HG03439 (cell line): ENCODE results near the gene BTAF1.

Experiments used
- ATAC-seq: cut with Tn5 transposase; IDR thresholded peaks from one replicate; pipeline ENCODE4 v1.9.1; 2021; ENCODE audit warnings: mild to moderate bottlenecking, moderate library complexity; ENCODE audit not compliant: unreplicated experiment

Gene BTAF1

DNA sequence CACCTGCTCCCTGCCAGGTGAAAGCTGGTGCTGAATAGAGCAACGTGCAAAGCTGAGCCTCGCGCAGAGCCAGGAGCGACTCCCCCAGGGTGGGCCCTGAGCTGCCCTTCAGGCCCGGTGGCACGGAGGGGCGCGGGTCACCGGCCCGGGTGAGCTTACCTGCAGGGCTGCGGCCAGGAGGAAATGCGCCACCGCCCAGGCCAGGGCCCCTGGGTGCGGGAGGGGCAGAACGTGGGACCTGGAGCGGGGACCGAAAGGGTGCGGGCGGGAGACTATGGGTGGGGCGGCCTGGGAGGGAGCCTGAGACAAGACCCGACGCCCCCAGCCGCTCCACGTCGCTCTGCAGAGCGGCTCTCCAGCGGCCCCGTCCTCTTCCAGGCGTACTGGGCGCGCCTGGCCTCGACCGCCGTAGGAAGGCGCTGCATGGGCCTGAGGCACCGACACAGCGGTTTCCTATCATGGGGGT is 122.1 kb downstream of the BTAF1 start:
- no peak for ATAC-seq

DNA sequence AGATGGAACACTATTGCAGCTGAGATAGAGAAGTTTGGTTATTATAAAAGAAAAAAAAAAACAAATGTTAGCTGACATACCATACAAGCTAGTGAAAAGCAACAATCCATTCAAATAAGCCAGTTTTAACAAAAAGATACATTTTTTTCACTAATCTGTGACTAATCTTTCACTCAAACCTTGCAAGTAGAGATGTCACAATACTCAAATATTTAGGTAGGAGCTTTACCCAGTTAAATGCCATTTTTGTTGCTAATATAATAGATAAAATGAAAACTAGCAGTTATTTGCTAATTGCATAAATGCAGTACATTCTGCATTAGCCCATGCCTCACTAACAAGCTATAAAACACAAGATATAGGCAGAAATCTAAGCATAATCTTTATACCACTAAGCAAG is 123.6 kb downstream of the BTAF1 start:
- ATAC-seq, result no peak

DNA sequence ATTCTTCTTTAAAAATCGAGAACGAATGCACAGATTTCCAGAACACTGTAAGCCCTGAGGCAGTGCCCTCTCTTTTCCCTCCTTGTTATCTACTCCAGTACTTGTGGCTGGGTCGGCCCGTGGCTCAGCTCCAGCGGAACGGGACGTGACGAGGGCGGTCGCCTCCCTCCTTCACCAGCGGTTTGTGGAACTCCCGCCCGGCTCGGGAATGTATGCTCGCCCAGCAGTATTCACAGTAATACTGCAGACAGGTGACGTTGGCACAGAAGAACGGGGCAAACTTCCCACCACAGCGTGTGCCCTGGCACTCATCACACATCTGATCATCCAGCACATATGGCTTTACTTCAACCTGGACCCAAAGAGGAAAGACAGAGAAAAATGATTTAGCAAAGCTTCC is 128.5 kb downstream of the BTAF1 start:
- ATAC-seq, result no peak

DNA sequence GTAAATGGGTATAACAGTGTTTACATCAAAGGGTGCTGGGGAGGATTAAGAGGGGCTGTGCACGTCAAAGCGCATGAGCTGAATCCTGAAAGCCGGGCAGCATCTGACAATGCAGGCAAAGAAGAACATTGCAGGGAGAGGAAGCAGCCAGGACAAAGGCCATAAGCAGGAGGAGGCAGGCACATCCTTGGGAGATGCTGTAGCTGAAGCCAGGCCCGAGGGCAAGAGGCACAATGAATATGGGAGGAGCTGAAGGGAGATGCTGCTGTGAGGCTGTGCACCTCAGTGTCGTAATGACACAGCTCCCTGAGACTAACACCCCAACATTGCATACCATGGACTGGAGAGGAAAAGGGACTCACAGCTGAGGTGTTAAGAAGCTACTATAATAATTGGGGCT is 129.2 kb downstream of the BTAF1 start:
- ATAC-seq, result no peak

DNA sequence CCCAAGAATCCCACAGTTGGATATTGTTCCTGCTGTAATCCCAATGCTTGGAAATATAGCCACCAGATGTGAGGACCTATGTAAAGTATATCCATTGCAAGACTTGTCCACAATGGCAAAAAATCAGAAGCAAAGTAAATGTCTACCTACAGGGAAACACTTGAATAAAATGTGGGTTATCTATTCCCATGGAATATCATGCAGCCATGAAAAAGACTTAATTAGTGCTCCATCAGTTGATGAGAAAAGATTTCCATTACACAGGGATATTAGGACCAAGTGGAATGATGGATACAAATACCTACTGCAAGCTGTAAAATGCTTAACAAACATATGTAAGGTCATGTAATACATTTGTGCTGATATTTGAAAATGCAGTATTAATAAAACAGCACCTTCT is 131.2 kb downstream of the BTAF1 start:
- ATAC-seq, result no peak

DNA sequence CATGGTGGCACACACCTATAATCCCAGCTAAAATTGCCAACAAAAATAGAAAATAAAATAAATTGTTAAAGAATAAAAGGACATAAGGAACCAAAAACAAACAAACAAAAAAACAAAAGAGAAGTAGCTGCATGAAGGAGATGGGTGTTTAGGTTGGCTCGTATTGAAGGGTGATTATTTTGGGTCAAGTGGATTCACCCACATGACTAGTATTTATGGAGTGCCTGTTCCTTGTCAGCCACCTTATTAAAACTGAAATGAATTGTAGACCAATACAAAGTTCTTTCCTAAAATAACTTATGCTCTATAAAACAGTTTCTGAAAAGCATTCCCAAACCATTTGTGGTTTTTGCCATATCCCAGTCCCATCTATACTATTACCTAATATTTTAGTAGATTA is 138.7 kb downstream of the BTAF1 start:
- ATAC-seq, result no peak

DNA sequence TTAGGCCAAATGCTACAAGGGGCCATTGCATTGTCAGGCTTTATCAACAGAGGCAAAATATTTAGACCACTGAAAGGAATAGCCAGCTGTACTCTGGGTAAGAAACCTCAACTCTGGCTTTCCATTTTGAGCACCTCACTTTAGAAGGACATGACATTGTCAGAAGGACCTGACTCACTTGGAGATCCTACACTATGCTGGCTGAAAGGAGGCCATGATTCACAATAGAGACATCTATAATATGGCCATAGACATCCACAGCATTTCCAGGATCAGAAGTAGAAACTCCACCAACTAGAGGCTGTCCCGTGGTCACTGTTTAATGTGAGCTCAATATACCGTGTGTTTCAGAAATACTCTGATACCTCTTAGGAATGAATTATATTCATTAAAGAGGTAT is 140.9 kb downstream of the BTAF1 start:
- no peak for ATAC-seq

DNA sequence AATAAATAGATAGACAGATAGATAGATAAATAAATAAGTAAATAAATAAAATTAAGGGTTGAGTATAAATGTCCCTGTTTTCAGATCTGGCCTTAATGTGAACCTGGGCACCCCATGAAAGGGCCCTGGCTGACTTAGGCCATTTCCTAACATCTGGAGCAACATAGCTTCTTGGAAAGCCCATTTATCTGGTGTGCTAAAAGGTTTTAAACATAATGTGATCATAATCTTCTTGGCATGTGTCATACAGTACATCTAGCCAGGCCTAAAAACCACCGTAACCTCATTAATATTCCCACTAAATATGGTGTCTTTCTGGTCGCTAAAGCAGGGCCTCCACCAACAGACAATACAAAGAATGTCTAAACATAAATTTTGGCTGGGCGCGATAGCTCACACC is 142.8 kb downstream of the BTAF1 start:
- no peak for ATAC-seq

DNA sequence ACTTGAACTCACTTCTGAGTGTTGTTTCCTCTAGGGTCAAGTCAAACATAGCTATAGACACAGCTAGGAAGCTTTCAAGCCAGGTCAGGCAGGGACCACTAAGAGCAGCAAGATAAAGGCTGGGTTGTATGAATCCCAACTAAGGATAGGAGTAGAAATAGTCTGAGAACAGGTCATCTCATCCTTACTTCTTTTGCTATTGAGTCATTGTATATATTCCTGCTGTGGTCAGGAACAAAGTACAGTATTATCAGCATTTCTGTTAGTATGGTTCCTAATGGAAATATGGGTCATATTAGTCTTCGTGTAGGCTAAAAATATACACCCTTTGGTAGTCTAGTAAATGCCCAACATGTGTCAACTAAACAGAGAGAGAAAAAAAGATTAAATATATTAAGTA is 145.3 kb downstream of the BTAF1 start:
- no peak for ATAC-seq

DNA sequence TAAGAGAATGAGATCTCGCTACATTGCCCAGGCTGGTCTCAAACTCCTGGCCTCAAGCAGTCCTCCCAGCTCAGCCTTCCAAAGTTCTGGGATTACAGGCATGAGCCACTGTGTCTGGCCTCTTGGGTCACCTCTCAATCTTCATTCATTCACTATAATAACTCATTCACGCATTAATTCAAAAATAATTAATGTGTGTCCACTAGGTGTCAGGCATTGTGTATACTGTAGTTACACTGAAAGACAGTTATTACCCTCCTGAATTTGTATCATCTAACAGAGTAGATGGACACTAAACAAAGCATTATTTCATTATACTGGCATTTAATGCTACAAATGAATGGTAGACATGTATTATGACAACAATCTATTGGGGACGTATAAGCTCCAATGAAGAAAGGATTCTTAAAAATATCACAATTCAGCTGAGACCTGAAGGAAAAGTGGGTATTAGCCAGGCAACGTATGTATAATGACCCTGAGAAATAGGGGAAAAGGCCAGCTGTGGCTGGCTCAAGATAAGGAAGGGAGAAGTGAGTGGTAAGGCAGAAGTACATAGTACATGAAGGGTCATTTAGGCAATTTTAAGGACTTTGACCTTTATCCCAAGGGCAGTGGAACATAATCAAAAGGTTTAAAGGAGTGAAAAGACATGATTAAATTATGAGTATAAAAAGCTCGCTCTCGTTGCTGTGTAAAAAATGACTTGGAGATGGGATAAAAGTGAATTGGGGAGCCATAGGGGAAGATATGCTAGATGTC is 150.7 kb downstream of the BTAF1 start:
- ATAC-seq, result no peak

DNA sequence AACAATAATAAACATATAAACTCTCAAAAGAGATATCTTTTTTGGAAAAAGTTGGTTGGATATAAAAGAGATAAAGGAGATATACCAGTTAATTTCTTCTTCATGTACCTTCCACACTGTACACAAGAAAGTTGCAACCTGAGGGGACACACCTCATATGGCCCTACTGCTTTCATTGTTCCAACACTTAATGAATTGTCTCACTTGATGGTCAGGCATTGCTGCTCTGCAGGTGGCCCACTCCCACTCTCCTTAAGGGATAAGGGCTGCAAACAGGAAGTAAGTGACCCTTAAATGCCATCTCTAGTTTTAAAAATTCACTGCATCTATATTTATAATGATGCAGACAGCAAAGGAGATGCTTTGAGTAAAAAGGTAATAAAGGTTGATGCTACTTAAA is 152.3 kb downstream of the BTAF1 start:
- no peak for ATAC-seq

DNA sequence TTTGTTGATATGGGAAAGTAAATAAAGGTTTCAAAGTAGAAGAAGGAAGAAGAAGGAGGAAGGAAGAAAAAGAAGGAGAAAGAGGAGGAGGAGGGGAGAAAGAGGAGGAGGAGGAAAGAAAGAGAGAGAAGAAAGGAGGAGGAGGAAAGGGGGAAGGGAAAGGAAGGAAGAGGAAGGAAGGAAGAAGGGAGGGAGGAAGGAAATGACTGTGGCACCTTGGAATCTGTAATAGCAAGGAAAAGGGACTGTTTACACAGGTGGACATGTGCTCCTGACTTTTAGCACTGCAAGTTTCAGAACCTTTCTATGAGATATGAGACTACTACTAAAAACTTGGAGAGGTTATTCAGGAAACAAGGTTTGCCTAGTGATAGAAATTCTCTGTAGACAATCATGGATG is 153.2 kb downstream of the BTAF1 start:
- no peak for ATAC-seq

DNA sequence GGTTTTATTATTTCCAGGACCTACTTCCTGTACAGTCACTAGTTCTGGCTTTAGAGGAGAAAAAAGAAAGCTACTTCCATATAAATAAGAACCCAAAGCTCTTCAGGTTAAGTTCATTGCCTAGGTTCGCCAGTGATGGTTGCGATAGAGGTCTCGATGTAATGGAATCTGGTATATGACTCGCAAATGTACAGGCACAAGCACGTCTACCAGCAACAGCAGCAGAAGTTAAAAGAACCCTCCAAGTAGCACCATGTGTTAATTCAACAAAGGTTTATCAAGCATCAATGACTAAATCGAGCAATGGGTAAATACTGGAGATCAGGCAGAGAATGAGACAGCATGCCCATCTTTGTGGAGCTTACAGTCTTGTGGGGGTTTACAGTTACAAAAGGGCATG is 155.4 kb downstream of the BTAF1 start:
- ATAC-seq, result no peak
